B cell (primary cell): ENCODE data around the gene TMEM143.

Experiments used
- EZH2 ChIP-seq: IDR thresholded peaks from 2 replicates; pipeline ENCODE4 v1.6.1; 2012; ENCODE audit warnings: borderline replicate concordance, low read depth, mild to moderate bottlenecking, moderate library complexity, low read length; ENCODE audit not compliant: insufficient read depth, poor library complexity, severe bottlenecking
- TF ChIP-seq, protein P1 (sequence below): fragments of 200-600 bp; IDR thresholded peaks from one replicate; pipeline ENCODE4 v1.8.0; 2022; ENCODE audit warnings: antibody characterized with exemption, mild to moderate bottlenecking

GRCh38 chr19:48353677-48354076 lies 10.1 kb downstream of the TMEM143 start:
- TF ChIP-seq, protein P1, sequence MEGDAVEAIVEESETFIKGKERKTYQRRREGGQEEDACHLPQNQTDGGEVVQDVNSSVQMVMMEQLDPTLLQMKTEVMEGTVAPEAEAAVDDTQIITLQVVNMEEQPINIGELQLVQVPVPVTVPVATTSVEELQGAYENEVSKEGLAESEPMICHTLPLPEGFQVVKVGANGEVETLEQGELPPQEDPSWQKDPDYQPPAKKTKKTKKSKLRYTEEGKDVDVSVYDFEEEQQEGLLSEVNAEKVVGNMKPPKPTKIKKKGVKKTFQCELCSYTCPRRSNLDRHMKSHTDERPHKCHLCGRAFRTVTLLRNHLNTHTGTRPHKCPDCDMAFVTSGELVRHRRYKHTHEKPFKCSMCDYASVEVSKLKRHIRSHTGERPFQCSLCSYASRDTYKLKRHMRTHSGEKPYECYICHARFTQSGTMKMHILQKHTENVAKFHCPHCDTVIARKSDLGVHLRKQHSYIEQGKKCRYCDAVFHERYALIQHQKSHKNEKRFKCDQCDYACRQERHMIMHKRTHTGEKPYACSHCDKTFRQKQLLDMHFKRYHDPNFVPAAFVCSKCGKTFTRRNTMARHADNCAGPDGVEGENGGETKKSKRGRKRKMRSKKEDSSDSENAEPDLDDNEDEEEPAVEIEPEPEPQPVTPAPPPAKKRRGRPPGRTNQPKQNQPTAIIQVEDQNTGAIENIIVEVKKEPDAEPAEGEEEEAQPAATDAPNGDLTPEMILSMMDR, result no peak
- TF ChIP-seq EZH2, result no peak
